Right forelimb (tissue), 1 donor: Measurements from ENCODE around the gene TBXAS1.

Experiments
- DNase-seq: peaks from one replicate; pipeline ENCODE4 v3.0.0-alpha.2; 2018

TBXAS1 gene

DNA sequence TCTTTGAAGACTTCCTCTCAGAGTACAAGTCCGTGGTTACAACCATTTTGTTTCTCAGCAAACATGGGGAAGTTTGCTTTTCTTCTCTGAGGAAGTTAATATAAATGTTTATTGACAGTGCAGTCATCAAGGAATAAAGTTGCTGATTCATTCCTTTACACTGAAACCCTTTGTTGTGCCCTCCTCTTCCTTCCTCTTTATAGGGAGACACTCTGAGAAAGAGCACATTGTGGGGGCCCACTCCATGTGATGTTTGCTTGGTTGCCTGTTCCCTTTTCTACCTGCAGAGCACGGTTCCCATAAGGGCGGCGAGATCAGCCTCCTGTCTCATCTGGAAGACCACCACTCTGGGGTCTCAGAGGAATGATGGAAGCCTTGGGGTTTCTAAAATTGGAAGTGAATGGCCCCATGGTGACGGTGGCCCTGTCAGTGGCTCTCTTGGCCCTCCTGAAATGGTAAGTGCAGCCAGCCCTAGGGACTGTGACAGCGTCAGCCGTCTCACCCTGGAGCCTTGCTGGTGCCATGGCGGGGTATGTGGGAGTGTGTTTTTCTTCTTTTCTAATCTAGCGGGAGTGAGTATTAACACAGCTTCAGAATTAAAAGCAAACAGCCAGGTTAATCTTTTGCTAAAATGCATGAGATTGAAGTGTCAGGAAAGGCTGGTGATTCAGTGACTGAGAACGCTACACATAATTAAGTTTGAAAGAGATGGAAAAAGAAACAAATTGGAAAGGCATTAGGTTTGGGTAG lies at the start of gene TBXAS1:
TBXAS1 (plus strand) TSS at position 240 of the 750 bp plus-strand sequence; CDS start at position 367, 127 bp downstream.
- DNase-seq, result no peak

DNA sequence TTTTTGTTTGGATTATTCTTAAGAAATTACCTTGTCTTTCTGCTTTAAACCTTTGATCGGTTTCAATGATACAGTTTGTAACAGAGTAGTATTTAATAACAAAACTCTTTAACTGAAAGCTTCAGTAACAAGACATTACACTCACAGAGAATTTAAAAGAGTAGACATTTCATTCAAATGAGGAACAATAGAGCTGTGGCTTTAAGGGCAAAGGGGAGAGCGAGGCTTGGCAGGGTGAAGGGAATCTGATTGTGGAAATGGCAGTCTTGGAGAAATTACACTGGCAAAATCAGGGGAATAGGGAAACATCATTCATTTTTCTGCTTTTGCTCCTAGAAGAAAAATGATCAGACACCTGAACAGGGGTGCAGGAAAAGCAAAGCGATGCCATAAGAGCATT lies 46.1 kb upstream of the TBXAS1 start:
- no peak for DNase-seq

DNA sequence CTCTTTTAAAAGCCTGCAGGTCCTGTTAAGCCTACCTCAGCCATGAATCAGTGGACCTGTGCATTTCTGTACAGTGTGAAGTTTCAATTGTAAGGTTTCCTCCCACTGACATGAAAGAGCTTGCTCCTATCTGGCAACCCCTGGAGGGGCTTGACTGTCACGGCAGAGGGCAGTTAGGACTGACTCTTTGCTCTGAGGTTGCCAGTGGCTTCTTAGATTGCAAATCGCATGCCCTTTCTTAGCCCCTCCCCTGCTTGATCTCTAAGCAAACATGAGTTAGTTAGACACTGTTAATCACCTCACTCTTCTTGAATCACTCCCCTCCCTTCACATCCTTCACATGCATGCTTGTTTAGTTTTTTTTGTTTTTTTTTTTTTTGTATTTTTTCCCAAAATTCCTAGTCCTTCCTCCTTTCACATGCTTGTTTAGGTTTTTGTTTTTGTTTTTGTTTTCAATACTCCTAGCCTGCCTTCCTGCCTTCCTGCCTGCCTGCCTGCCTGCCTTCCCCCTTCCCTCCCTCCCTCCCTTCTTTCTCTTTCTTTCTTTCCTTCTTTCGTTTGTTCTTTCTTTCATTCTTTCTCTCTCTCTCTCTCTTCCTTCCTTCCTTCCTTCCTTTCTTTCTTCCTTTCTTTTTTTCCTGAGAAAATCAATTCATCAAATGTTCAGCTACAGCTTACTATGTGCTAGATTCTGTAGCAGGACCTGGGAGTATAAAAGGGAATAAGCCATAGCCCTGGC lies 45.2 kb upstream of the TBXAS1 start:
- no peak for DNase-seq

DNA sequence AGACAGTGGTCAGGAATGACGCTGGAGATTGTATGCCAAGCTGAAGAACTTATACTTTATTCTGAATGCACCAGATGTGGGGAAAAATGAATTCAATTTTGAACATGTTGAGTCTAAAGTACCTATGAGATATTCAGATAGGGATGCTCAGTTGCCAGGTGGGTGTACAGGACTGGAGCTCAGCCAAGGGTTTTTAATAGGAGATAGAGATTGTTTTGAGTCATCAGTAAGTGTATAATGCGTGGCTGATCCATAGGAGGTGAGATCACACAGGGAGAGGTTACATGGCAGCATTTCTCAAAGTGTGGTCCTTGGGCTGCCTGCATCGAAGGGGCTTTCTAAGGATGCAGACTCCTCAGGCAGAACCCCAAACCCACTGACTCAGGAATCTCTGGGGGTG lies 44.4 kb upstream of the TBXAS1 start:
- no peak for DNase-seq

DNA sequence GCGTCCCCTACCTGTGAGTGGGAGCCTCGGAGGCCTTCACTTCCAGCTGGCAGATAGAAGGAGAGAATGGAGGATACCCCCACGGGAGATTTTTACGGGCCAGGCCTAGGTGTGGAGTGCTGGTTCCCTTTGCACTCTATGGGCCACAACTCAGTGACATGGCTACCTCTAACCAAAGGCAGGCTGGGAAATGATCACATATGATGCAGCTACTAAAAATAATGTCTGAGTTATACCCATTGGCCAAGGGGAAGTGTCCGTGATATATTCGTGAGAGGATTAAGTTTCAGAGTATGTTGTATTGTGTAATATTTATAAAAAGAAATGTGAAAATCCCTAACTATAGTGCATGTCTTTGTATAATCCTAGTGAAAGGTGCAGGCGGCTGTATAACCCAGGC lies 37.7 kb upstream of the TBXAS1 start:
- no peak for DNase-seq

DNA sequence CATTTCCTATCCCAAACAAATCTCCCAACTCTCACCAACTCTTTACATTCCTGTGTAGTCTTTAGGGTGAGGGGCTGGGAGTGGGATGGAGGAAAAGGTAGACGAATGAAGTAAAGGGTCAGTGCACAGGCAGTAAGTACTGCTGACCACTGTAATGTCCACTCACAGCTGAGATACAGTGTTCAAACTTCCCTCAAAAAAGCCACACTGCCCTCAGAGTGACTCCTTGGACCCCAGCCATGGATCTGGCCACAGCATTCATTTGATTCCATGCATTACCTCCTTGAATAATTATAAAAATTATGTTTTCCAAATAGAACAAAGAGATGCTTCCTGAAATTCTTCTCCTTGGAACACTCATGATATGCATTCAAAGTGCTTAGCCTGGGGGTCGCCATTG lies 31.5 kb upstream of the TBXAS1 start:
- DNase-seq, result no peak

DNA sequence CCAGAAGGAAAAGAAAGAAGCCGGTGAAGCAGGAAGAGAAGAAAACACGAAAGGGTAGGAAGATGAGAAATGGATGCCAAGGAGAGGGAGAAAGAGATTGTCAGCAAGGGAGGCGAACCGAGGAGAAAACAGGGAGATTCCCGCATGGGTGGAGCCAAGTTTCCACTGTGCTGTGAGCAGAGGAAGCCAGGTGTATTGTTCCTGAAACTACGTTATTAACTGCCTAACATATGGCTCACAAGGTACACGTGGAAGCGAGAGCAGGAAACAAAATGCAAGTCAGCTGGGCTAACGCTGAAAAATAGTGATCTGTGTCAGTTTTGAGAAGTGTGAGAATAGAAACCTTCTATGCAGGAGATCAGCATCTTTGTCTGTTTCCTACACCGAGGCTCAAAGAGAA lies 30.8 kb upstream of the TBXAS1 start:
- DNase-seq, result no peak

DNA sequence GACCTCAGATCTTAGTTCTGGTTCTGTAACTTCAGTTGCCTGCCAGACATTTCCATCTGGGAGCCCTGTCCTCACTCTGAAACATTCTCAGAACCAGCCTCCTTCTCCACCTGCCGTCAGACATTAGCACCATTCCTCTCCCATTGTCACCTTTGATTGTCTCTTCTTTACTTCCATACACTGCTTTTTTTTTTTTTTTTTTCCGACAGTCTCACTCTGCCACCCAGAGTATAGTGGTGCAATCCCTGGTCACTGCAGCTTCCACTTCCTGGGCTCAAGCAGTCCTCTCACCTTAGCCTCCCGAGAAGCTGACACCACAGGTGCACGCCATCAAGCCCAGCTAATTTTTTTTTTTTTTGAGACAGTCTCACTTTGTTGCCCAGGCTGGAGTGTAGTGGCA lies 30.2 kb upstream of the TBXAS1 start:
- DNase-seq, result no peak

DNA sequence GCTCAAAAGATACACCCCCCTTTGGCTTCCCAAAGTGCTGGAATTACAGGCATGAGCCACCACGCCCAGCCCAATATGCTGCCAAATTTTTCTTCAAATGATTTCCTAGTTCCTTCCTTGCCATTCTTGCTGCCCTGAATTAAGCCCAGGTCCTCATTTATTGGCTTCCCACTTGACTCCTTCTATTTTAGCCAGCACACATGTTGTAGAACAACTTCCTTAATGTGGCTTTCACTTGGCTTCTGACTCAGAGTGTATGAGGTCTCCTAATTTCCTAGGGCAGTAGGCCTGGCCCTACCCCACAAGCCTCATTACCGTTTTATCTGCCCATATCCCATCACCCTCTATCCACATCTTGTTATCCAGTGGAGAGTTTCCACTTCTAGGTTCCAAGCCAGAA lies 29.5 kb upstream of the TBXAS1 start:
- DNase-seq, result no peak

DNA sequence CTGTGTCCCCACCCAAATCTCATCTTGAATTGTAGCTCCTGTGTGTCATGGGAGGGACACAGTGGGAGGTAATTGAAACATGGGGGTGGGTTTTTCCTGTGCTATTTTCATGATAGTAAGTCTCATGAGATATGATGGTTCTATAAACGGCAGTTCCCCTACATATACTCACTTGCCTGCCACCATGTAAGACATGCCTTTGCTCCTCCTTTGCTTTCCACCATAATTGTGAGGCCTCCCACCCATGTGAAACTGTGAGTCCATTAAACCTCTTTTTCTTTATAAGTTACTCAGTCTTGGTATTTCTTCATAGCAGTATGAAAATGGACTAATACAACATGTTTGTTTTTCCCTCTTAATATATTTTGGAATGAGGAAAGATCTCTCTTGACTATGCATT lies 24.5 kb upstream of the TBXAS1 start:
- no peak for DNase-seq

DNA sequence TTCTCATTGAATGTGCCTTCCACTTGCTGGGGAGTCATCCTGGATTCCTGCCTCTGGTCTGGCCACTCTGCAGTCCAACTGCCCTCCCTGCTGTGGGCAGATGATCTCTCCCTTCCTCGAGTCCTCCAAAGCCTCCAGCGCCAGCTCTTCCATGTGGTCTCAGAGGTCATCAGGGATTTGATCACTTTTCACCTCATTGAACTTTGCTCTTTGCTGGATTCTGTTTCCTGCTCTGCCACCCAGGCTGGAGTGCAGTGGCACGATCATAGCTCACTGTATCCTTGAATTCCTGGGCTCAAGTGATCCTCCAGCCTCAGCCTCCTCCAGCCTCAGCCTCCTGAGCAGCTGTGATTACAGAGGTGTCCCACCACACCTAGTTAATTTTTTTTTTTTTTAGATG lies 22.1 kb upstream of the TBXAS1 start:
- DNase-seq, result no peak

DNA sequence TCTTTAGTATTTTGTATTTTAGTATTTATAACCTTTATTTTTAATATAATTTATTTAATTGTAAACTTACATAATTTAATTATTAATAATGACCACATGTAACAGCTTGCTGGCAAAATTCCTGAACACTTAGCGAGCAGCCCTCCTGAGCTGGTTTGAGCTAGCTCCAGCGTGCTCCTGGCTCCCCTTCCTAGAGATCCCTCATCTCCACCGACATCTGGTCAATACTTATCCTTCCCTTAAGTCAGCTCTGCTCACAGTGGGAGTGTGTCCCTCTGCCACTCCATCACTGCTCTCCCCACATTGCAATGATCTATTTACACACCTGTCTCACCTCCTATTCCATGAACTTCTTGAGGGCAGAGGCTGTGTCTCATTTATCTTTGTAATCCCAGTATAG lies 20.6 kb upstream of the TBXAS1 start:
- no peak for DNase-seq

DNA sequence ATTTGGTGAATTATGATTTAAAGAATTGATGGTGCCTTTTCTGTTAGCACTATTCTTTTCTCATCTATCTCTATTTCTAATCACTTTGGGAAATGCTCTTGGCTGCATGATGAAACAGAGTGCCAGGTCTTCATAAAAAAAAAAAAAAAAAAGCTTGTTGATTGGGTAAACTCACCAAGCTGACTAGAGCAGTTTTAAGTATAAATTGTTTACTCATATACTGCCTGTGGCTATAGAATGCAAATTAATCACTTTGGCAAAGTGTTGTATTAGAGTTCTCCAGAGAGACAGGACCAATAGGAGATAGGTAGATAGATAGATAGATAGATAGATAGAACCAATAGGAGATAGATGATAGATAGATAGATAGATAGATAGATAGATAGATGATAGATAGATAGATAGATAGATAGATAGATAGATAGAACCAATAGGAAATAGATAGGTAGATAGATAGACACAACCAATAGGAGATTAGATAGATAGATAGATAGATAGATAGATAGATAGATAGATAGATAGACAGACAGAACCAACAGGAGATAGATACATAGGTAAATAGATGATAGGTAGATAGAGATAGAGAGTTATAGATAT lies 20.1 kb upstream of the TBXAS1 start:
- no peak for DNase-seq

DNA sequence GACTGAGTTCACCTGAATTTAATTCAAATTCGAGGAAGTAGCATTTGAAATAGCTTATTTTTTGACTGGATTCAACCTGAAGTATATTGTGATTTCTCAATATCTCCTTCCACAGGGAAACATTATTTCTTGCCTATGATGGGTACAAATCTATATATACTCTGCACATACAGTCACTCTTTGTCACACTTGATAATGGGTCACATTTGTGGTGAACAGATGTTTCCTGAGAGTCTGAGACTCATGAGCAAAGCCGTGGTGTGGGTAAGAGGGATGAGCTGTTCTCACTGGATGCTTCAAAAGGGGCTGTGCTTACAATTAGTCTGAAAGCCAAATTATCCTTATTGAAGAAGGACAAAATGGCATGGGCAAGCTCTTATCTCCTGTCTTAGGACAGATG lies 18.0 kb upstream of the TBXAS1 start:
- no peak for DNase-seq

DNA sequence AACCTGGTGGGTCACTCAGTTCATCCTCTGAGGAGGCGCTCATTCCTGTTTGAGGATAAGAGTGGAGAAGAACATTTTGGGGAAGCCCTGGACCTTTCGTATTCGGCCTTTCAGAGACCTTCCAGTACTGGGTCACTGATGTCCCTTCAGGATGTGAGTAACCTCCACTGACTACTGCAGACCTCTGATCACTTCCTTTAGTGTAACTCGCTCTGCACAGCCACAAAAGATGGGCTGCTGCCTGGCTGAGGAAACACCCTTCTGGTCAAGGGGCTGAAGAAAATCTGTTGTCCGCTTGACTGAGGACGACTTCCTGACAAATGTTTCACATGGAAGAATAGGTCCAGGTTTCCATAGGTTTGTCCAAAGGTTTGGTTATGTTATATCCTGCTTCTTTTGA lies 15.9 kb upstream of the TBXAS1 start:
- DNase-seq, result no peak

DNA sequence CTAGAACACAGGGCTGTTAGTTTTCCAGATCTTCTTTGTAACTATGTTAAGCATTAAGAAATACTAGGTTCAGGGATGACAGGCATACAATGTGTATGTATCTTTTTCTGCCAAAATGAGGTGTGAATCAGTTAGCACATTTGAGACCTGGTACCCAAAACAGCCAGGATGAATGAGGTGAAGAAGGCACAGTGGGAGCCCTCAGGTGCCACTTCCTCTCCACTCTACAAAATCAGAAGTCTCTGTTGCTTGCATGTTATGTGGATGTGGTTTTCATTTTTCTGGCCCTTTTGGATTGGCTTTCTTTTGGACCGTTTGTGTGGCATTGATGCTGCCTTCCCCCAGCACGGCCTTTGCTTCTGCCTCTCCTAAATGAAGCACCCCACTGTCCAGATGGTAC lies 15.4 kb upstream of the TBXAS1 start:
- DNase-seq, result no peak

DNA sequence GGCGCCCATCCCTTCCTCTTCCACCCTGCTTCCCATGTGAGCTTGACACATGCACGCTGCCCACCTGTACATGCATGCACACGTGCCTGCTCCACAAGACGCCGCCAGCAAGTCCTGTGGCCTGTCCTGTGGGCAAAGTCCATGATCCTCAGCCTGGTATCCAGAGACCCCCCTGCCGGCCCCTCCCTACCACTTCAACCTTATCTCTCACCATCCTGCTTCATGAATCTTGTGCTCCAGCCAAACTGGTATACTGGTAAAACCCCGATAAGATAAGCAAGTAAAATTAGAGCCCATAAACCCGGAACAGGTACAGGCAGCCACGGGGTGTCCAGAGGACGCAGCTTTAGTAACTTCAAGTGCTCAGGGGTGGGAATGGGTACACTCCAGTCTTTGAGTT lies 11.8 kb upstream of the TBXAS1 start:
- no peak for DNase-seq

DNA sequence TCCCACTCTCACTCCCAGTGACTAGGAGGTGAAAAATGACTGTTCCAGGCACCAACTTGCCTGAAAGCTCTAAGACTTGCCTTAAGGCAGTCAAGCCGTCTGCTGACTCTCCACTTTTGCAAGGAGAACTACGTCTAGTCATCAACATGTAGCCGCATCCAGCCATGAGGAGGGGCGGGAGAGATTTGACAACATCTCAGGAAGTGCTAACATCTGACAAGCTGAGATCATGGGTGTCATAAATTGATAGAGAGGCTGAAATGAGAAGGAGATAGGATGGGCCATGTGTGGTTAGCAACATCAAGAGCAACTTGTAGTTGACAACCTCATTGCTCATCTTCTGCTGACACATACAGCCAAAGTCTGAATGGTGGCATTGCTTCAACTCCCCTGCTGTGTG lies 9.0 kb upstream of the TBXAS1 start:
- DNase-seq, result no peak

DNA sequence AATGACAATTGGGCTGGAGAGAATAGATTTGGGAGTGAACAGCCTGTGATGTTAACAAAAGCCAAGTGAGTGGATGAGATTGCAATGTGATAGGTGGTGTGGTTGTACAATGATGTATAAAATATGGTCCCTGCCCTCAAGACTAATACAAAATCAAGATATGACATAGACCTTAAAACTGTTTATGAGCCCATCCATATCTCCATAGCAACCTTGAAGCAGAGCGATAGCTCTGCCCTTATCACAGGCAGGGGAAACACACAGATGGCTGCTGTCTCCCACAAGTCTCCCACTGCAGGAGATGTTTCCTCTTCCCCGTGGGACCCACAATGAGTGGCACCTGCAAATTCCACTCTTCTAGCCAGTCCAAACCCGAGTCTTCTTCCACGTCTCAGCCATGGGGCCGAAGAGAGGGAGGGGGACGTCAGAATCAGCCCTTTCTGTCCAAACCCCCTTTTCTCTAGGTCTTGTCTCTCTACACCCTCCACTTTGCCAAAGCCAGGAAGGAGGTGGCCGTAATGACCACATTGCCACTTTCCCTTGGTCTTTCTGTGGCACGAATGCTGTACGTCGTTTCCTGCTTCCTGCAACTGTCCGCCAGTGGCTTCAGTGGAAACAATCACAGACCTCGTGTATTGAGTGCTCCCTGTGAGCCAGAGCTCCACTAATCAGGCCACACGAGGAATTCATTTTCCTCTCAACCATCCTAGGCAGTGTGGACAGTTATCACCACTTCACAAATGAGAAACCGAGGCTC lies 7.5 kb upstream of the TBXAS1 start:
- no peak for DNase-seq

DNA sequence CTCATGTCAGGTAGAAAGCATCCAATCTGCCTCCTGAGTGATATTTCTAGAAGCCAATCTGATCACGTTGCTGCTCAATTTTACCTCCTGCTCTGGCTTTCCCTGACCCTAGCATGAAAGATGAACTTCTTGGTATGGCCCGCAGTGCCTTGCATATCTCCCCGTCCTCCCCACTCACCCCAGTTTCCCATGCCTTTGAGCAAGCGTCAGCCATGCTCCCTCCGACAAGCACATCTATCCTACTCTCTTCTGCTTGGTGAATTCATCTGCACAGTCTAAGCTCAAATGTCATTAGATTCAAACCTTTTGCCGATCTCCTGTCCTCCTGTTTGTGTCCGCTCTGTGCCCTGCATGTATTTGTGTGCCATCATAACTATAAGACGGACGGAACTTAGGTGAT lies 6.2 kb upstream of the TBXAS1 start:
- DNase-seq, result no peak

DNA sequence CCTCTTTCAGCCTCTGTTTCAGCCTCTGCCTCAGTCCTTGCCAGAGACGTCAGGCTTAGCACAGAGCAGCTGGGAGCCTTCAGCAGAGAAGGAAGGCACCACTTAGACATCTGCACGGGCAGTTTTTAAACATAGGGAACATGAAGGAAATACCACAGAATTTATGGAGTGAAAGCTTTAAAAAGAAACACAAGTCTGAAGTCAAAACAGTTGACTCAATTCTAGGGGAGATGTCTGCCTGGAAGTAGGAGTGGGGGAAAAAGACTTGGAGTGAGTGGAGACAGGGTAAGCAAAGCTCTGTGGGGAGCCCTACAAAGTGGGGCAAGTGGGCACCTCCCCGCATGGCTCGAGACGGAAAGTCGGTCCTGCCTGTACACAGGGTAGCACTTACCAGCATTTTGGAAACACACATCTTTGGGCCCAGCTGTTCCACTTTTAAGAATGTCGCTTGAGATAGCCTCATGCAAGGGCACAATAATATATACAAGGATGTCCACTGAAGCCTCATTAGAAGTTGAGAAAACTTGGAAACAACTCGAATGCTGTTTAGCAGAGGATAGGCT lies 5.0 kb upstream of the TBXAS1 start:
- DNase-seq, result no peak

DNA sequence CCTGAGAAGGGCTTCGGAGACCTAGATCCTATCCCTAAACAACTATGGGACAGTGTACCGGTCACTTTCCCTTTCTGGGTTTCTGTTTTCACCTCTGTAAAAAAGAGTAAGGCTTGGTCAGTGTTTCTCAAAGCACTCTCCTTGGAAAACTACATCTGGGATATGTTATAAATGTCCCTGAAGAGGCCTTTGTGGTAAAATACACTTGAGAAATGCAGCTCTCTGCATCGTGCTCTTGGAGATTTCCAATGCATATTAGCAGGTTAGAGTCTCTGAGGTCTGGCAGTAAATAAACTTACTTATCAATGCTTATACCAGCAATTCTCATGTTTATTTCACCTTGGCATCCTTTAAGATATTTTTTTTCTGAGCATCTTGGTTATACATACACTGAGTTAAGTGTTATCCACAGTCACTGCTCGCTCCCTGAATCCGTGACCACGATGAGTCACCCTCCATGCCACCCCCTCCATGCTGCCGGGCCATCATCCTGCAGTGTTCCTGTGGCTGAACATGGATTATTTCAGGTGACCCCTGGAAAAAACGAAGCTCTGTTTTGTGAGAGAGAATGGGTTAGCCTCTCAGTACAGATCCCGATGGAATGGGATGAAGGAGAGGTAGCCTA lies 3.3 kb upstream of the TBXAS1 start:
- no peak for DNase-seq

DNA sequence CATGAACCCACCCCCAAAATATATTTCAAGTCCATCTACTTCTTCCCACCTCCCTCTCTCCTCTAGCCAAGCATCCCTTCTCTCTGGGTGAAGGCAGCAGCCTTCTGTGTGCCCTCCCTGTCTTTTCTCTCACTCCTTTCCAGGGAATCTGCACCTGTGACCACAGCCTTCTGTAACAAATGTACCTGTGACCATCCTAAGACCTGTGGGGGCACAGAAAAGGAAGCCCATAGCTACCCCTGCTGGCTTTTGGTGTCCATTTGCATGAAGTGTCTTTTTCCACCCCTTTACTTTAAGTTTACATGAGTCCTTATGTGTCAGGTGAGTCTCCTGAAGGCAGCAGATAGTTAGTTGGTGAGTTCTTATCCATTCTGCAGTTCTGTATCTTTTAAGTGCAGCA lies 2.0 kb upstream of the TBXAS1 start:
- DNase-seq, result no peak
